ENCODE measurements around the gene MICAL3.

- TF ChIP-seq EZH2 (IDR thresholded peaks at IDR 0.05; ENCODE audit: insufficient read depth, poor library complexity, severe bottlenecking) (no peak), EZH2phosphoT487 (IDR thresholded peaks at IDR 0.05; ENCODE audit: insufficient read depth, low read depth) (no peak)
These were observed 275.6 kb downstream of the MICAL3 start for GRCh38 chr22:17748555-17749353.

All from GM23248 (cell line).